Lower lobe of right lung (tissue), 2 donors: Measurements from ENCODE around the gene CTTNBP2NL. TPM values are rescaled to one million over a fixed set of nuclear protein-coding genes. Genes with fewer than 3 reads are reported as not detected.
"Not testable (repeated sequence)": the region's sequence is repeated elsewhere in the genome, so short reads cannot be mapped to it uniquely, and the experiment has no call there.

Experiments
- ATAC-seq, 2 donors: fragments of 200-7000 bp; cut with Tn5 transposase; one replicate each; pipeline ENCODE4 v1.9.1; 2020 to 2022; ENCODE audit warnings: mild to moderate bottlenecking in 2 of 2, moderate library complexity in 2 of 2
- DNase-seq: peaks from one replicate; pipeline ENCODE4 v3.0.0-alpha.2; 2020
- H3K27ac ChIP-seq: fragments of 200-600 bp; one replicate; pipeline ENCODE4 v1.8.0; 2022
- H3K27me3 ChIP-seq: fragments of 200-600 bp; one replicate; pipeline ENCODE4 v1.8.0; 2022; ENCODE audit warnings: low read depth
- H3K36me3 ChIP-seq: fragments of 200-600 bp; one replicate; pipeline ENCODE4 v1.8.0; 2022; ENCODE audit warnings: mild to moderate bottlenecking
- H3K4me1 ChIP-seq: fragments of 200-600 bp; one replicate; pipeline ENCODE4 v1.8.0; 2022
- H3K4me3 ChIP-seq: fragments of 200-600 bp; one replicate; pipeline ENCODE4 v1.8.0; 2022; ENCODE audit warnings: mild to moderate bottlenecking
- H3K9me3 ChIP-seq: fragments of 200-600 bp; one replicate; pipeline ENCODE4 v1.8.0; 2022
- CTCF ChIP-seq: fragments of 200-600 bp; IDR thresholded peaks from one replicate; pipeline ENCODE4 v1.8.0; 2022; ENCODE audit warnings: antibody characterized with exemption, mild to moderate bottlenecking
- intact Hi-C: fragments of 100-400 bp; cut with DNase I; formaldehyde crosslinking; loops from one replicate; pipeline ENCODE4 v1.11.0; 2022
- total RNA-seq: library from RNA; stranded (reverse); fragmentation: NEBNext Ultra II Directional; extraction: Animal tissue kit (Norgen Biotek cat#: 25700); gene quantifications from one replicate; pipeline ENCODE4 v1.2.1, GENCODE V29; 2021
- donor health status: DM: no; HTN: yes; CAD: no; lungs with severe emphysema.

Gene CTTNBP2NL
- total RNA-seq, 1 donor from 2014 or later: 56.3 TPM

GRCh38 chr1:112394743-112395062 is 1.3 kb upstream of the CTTNBP2NL start:
- peak overlapping the region; percentile 29 for H3K4me3 ChIP-seq
- no peaks in the 10 kb centered on the region for H3K27me3 ChIP-seq
- no peaks in the 10 kb centered on the region for H3K36me3 ChIP-seq
- intact Hi-C loops: loop anchor here (5.0 kb wide), 1 partner anchor 73 kb away; no protein-coding TSS in a partner anchor
- no peak for TF ChIP-seq CTCF
- ATAC-seq (no peak), DNase-seq (no peak)
- peaks cover 66% of the 10 kb centered on the region for H3K4me1 ChIP-seq
- no peaks in the 10 kb centered on the region for H3K9me3 ChIP-seq
- peak overlapping the region; percentile 92 for H3K27ac ChIP-seq

GRCh38 chr1:112395256-112395820 is 676 bp upstream of the CTTNBP2NL start:
- intact Hi-C loops: no loop called here
- ATAC-seq (no peak), DNase-seq (no peak)

GRCh38 chr1:112396653-112397471 is 848 bp downstream of the CTTNBP2NL start:
- H3K27ac ChIP-seq: peak overlapping the region; percentile 92
- DNase-seq: no peak
- ATAC-seq: peak in 1 of 2 donors; percentile 6
- H3K4me1 ChIP-seq: peaks cover 68% of the 10 kb centered on the region
- peak overlapping the region; percentile 98 for H3K4me3 ChIP-seq
- no peaks in the 10 kb centered on the region for H3K27me3 ChIP-seq
- no peaks in the 10 kb centered on the region for H3K9me3 ChIP-seq
- H3K36me3 ChIP-seq: no peaks in the 10 kb centered on the region
- intact Hi-C loops: no loop called here
- TF ChIP-seq CTCF: no peak

More at GRCh38 chr1:112395256-112395820, 676 bp upstream of the CTTNBP2NL start:
- no peaks in the 10 kb centered on the region for H3K27me3 ChIP-seq
- TF ChIP-seq CTCF: no peak
- H3K9me3 ChIP-seq: no peaks in the 10 kb centered on the region
- peak overlapping the region; percentile 98 for H3K4me3 ChIP-seq
- H3K27ac ChIP-seq: peak overlapping the region; percentile 92
- no peaks in the 10 kb centered on the region for H3K36me3 ChIP-seq
- peaks cover 67% of the 10 kb centered on the region for H3K4me1 ChIP-seq

- Histone ChIP-seq H3K27me3 (no peaks in the 10 kb centered on the region), H3K4me3 (peak overlapping the region; percentile 98), H3K27ac (no peak overlapping the region), H3K9me3 (no peaks in the 10 kb centered on the region), H3K36me3 (no peaks in the 10 kb centered on the region), H3K4me1 (peaks cover 68% of the 10 kb centered on the region)
- no peak for TF ChIP-seq CTCF
- intact Hi-C loops: no loop called here
- DNase-seq: no peak
- no peak for ATAC-seq
These were observed 1.8 kb downstream of the CTTNBP2NL start for GRCh38 chr1:112397841-112398240.

- Histone ChIP-seq H3K4me3 (no peak overlapping the region), H3K4me1 (peaks cover 53% of the 10 kb centered on the region), H3K27ac (no peak overlapping the region), H3K36me3 (no peaks in the 10 kb centered on the region), H3K9me3 (no peaks in the 10 kb centered on the region), H3K27me3 (no peaks in the 10 kb centered on the region)
- TF ChIP-seq CTCF: no peak
- no peak for DNase-seq
- intact Hi-C loops: no loop called here
- no peak for ATAC-seq
These were observed 3.4 kb downstream of the CTTNBP2NL start for GRCh38 chr1:112399456-112399855.

GRCh38 chr1:112400706-112401105 is 4.7 kb downstream of the CTTNBP2NL start:
- H3K27me3 ChIP-seq, H3K27ac ChIP-seq, DNase-seq, H3K36me3 ChIP-seq, ATAC-seq, H3K4me3 ChIP-seq, H3K9me3 ChIP-seq, intact Hi-C loops: not testable (repeated sequence)
- peaks cover 47% of the 10 kb centered on the region for H3K4me1 ChIP-seq
